HG03108 (cell line): ENCODE results near the gene WFIKKN2.

Experiments
- ATAC-seq: cut with Tn5 transposase; IDR thresholded peaks from one replicate; pipeline ENCODE4 v1.9.1; 2021; ENCODE audit warnings: moderate library complexity; ENCODE audit not compliant: unreplicated experiment

The WFIKKN2 gene

DNA sequence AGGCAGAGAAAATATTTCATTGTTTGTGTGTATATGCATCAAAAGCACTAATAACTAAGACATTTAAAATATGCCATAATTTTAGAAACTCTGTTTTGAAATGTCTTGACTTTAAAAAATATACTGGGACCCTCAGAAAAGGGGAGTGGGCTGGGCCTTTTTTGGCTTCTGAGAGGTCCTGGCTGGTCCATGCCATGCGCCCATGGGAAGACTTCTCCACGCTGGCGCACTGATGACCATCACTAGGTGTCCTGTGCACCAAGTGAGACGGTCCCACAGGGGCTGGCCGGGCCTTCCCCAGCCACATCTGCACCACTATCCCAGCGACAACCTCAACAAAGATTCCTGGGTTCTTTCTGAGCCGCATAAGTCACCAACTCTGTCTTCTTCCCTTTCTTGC lies 27.0 kb upstream of the WFIKKN2 start:
- ATAC-seq, result no peak

DNA sequence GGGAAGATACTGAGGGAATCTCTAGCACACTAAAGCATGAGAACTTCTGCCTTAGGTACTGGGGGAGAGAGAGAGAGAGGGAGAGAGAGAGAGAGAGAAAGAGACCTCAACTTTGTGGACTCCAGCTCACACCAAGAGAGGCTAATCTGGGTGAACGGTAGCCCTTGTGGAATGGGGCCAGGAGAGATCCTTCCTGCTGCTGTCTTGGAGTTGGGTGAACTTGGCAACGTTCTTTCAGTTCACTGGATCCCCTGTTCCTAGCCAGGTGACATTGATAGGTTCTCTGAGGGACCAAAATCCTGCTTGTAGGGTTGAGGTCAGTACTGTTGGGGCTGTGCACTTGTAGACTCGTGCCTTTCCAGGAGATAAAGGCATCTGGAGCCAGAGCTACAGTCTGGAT lies 26.5 kb upstream of the WFIKKN2 start:
- ATAC-seq, result no peak

DNA sequence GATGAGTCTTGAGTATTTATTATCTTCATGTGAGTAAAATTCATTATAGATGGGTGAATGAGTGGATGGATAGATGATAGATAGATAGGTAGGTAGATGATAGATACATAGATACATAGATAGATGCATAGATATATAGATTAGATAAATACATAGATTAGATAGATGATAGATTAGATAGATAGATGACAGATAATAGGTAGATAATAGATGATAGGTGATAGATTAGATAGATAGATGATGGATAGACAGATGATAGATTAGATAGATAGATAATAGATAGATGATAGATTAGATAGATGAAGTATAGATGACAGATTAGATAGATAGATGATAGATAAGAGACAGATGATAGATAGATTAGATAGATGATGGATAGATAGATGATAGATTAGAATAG lies 21.8 kb upstream of the WFIKKN2 start:
- no peak for ATAC-seq

DNA sequence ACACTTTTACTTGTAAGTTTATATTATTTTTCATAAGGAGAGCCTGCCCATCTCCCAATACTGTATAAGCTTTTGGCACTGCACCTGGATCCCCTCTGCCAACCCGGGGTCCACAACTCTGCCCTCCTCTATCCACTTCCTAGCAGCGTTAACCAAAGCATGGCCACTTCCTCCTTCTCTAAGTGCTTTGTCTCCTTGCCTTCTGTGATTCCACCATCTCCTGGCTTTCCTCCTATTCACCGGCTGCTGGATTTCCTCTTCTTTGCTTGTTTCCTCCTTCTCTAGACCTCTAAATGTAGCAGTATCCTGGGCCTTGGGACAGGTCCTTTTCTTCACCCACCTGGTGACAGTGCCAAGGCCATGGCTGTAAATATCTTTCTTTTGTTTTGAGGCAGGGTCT lies 20.0 kb upstream of the WFIKKN2 start:
- no peak for ATAC-seq

DNA sequence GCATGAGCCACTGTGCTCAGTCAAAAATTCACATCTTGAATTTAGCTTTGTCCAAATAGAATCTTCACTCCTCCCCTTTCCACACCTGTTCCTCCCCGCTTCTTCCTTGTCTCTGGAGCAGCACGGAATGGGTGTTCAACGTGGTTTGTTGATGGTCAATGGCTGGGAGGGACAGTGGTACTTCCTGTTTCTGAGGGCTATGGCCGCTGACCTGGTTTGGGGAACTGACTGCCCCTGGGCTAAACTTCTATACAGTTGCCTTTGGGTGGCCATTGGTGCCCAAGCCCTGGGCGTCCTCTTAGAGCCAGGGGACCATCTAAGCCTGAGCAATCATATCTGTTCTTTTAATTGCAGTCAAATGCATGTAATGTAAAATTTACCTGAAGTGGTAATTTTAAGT lies 19.1 kb upstream of the WFIKKN2 start:
- ATAC-seq, result no peak

DNA sequence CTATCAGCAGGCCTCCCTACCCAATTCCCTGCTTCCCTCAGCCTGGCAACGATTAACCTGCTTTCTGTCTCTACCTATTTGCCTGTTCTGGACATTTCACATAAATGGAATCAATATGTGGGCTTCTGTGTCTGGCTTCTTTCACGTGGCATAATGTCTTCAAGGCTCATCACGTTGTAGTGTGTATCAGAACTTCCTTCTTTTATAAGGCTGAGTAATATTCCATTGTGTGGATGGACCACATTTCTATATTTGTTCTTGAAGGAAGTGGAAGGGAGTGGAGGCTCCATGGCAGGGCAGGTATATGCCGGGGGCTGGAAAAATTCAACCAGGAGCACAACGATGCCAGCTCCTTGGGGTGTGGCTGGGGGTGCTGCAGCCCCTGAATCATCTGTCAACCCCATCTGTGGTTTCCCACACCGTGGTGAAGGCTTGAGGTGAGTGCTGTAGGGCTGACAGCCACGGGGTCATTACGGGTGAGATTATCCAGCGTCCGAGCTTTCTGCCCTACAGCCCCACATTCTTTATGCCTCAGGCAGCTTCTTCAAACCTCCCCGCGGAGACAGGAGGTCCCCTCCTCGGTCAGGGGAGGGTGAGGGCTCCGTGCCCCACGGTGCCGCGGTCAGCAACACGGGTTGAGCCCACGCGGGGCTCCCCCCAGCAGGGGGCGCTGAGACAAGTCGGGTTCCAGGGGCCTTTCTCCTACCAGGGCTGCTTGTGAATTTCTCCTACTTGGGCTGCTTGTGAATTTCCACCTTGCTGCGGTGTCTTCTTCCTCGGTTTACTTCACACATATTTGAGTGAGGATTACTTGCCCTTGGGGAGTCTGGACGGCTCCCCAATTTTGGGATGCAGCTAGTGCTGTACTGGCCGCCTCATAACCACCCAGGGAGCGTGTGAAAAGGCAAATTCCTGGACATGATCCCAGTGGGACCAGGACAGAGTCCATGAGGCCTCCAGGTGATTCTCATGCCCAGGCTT lies 18.3 kb upstream of the WFIKKN2 start:
- ATAC-seq, result no peak

DNA sequence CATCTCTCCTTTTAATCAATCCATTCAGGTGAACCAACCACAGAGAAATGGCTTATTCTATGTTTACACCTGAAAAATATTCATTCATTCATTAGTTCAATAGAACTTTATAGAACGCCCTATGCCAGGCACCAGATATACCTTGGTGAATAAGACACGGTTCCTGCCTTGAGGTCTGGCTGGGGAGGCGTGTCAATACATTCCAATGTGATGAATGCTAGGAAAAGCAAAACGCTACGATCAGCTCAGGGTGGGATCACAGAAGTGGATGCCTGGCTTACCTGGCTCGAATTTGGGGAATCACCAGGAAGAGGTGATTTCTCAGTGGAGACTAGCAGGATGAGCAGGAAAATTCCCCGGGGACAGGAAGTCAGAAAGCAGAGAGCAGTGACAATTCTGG lies 17.5 kb upstream of the WFIKKN2 start:
- ATAC-seq, result no peak

DNA sequence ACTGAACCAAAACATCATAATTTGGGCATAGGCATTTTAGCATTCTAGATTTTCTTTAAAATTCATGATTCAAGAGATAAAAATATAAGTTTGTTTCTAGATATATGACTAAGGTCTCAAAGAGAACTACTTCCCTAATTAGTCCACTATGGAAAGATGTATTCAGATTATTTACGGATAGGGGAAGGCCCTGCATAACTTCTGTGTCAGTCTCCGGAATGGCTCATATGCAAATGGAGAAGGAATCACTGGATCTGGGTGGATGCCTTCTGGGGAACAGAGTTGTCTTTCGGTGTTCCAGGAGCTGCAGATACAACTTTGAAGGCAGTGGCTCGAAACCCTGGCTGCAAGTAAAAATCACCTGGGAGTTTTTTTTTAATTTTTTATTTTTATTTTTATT lies 17.1 kb upstream of the WFIKKN2 start:
- ATAC-seq, result no peak

DNA sequence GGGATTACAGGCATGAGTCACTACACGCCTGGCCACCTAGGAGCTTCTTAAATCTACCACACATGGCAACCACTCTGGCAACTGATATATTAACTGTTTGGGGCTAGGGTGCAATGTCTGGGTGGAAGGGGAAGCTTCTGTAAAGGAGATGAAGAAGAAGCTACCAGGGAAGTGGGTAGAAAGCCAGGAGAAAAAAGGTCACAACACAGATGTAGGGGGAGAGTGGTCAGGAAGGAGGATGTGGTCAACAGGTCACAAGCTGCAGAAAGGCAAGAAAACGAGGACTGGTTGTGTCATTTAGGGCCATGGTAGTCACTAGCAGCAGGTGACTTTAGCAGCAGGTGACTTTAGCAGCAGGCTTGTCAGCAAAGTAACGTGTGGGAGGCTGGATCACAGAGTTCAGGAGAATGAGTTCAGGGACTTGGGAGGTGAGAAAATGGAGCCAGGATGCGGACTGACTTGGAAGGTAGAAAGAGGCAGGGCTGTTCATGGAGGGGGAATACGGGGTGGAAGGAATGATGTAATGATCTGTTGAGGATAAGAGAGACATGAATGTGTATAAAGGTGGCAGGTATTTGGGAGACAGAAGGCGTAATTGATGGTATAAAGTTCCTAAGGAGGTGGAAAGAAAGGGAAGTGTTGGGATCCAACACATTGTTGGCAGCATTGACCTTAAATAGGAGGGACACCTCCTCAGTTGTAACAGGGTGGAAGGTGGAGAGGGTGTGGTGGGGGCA lies 16.3 kb upstream of the WFIKKN2 start:
- no peak for ATAC-seq

DNA sequence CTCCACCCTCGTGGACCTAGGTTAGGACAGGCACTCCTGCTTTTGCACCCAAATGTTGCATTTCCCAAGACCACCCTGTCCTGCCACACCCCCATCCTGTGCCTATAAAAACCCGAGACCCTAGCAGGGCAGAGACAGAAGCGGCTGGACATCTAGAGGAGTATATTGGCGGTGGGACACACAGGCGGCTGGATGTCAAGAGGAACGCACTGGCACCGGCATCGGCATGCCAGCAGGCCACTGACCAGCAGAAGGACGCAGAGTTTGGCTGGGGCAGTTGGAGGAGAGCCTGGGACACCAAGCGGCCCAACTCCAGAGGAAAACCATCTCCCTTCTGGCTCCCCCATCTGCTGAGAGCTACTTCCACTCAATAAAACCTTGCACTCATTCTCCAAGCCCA lies 14.7 kb upstream of the WFIKKN2 start:
- ATAC-seq, result no peak

DNA sequence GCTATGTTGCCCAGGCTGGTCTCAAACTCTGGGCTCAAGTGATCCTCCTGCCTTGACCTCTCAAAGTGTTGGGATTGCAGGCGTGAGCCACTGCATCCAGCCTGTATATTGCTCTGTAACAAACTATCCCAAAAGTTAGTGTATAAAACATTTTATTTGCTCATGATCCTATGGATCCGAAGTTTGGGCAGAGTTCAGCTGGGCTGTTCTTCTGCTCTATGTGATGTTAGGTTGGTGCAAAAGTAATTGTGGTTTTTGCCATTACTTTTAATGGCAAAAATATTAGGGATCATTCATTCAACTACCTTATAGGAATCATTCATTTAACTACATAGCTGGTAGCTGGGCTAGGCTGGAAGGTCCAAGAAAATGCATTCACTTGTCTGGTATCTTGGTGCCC lies 12.8 kb upstream of the WFIKKN2 start:
- ATAC-seq, result no peak

DNA sequence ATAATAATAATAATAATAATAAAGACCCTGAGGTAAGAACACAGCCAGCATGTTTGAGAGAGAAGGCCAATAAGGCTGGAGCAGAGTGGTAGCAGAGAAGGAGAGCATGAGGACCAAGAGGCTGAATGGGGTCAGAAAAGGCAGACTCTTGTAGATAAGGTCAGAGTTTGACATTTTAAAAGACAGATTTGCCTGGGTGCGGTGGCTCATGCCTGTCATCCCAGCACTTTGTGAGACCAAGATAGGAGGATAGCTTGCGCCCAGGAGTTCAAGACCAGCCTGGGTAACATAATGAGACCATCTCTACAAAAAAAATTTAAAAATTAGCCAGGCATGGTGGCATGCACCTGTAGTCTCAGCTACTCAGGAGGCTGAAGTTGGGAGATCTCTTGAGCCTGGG lies 11.0 kb upstream of the WFIKKN2 start:
- ATAC-seq, result no peak

DNA sequence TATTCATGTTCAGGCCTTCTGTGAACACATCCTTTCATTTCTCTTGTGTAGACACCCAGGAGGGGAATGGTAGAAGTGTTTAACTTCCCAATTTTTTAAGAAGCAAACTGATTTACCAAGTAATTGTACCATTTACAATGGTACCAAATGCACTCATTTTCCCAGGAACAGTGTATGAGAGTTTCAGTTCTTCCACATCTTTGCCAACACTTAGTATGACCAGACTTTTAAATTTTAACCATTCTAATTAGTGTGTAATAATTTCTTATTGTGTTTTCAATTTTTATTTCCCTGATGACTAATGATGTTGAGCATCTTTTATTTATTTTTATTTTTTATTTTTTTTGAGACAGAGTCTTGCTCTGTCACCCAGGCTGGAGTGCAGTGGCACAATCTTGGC lies 10.2 kb upstream of the WFIKKN2 start:
- no peak for ATAC-seq

DNA sequence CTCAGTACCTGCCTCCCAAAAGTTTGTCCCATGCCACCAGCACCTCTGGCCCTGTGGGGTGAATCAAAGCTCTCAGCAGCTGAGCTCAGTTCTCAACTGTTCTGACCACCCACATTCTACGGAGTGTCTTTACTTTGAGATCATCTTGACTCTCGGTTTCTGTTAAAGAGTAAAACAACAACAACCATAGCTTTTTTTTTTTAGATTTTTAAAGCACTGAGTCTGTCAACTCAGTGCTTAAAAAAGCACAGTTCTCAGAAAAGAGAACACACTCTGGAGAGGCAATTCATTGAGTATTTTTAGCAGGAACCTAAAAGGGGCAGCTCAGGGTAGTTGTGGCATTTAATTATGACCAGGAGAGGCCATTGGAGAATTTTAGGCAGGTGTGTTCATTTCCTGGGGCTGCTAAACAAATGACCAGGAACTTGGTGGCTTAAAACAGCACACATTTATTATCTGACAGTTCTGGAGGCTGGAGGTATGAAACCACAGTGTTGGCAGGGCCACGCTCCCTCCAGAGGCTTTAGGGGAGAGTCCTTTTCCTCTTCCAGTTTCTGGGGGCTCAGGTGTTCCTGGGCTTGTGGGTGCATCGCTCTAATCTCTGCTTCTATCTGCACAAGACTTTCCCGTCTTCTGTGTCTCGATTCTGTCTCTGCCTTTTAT lies 6.7 kb upstream of the WFIKKN2 start:
- peak; percentile 70 for ATAC-seq

DNA sequence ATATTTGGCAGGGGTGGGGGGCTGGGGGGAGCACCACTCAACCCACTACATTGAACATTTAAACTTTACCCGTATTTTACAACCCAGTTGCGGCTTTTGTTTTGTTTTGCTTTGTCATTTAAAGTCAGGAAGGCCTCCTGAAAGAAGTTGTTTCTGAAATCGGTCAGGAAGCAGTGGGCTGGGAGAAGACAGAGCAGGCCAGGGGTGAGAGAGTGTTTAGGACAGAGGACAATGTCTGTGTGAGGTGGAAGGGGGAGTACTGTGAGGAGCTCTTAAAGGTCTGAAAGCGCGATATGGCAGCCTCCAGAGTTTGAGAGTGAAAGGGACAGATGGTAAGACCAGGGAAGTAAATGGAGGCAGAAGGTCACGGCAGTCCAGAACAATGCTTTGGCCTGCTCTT lies 6.1 kb upstream of the WFIKKN2 start:
- ATAC-seq, result no peak

DNA sequence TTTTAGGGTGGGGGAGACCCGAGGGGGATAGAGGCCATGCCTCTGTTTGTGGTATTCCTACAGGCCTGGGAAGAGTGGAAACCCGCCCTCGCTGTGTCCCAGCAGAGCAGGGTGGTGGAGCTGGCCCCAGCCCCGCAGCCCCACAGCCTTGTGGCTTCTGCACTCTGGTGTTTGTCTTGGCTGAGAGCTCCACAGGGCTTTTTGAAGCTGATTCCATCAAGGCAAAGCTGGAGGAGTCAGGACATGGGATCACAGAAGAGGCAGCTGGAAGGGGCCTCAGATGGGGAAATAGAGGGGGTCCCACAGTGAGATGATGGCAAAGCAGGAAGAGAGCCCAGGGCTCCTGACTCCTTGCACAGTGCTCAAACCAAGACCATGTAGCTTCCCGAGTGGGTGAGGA lies 5.0 kb upstream of the WFIKKN2 start:
- no peak for ATAC-seq

DNA sequence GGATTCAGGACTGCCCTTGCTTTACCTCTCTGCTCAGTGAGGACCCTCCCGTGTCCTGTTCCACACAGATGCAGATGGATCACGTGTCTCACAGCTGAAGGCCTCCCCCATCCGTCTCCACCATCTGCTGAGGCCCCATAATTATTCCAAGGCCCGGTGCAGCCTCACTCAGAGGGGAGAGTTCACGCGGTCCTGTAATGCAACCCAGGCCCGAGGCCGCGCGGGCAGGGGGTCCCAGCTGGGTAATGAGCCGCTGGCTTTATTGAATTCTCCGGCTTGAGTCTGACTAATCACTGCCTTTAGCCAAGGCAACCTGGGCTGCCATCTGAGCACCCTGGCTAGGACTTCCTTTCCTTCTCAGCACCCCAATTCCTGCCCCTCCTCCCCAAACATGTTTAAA lies 4.4 kb upstream of the WFIKKN2 start:
- no peak for ATAC-seq

DNA sequence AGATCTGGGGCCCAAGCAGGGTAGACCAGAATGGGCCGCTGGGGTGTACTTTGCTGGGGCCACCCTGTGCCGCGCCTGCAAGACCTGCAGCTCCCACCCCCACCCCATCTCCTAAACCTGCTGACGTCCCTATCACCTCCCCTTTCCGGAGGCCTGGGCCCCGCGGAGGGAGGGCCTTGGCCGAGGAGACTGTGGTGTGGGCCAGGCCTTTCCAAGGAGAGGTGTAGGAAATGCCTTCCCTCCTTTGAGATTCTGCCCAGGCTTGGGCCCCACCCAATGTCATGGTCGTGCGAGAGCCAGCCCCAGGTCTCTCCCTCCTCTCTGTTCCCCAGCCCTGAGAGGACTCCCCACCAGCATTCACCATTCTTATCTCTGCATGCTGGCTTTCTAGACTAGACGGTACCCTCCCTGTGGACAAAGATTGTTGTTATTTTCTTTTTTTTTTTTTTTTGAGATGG lies 3.9 kb upstream of the WFIKKN2 start:
- no peak for ATAC-seq

DNA sequence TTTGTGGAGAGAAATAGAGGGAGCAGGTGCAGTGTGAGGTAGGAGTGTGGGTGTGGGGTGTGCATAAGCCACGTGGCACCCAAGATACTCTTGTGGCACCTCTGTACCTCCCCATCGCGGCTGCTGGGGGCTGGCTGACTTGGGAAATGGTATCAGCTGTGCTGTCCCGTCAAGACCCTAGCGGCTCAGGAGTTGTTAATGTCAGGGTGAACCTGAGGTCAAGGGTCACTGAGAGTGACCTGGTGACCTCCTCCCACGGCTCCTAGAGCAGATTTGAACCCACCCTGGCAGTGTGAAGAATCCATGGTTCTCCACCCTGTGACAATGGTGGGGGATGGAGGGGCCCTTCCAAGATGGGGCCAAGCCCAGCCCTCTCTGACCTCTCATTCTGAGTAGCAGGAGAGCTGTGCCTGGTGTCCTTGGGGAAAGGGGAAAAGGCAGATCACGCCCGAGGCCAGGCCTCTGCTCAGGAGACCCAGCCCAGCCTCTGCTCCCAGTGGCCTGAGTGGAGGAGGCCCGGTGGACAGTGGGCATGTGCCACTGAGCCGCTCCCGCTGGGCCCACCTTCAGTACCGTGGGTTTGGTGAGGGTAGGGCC lies 3.0 kb upstream of the WFIKKN2 start:
- no peak for ATAC-seq

DNA sequence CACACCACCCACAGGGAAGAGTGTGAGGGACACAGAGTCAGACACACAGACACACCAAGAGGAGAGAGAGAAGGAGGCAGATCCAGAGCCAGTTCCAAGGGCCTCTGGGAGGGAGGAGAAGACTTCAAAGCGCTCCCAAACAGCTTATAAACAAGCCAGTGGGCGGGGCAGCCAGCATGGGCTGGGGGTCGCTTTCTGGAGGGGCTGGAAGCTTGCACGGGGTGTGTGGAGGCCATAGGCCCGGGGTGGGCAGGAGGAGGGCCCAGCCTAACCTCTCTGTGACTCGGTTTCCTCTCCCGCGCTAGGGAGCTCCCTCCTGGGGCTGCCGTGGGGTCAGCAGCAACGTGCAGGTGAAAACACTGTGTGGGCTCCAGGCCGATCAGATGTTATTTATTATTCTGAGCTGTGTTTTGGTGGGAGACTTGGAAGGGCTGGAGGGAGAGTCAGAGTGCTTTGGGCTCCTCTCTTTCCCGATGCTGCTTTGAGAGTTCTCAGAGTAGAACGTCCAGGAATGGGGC lies 2.5 kb upstream of the WFIKKN2 start:
- no peak for ATAC-seq
